Transverse colon (tissue), 4 donors: ENCODE results near the gene PCCA.

Experiments used
- CTCF ChIP-seq, 5 experiments: fragments of 200-600 bp in 3 of 5; fragments of 450-650 bp in 2 of 5; sonication (generic) in 3 of 5; IDR thresholded peaks; 1 replicate in 2 of 5; 2 replicates in 3 of 5; pipeline ENCODE4 v1.5.1; 2016 to 2017; ENCODE audit warnings: antibody characterized with exemption in 5 of 5, inconsistent platforms in 3 of 5, mild to moderate bottlenecking in 2 of 5, moderate library complexity in 1 of 5
- EP300 ChIP-seq: sonication (generic); formaldehyde crosslinking; IDR thresholded peaks from one replicate; pipeline ENCODE4 v1.6.1; 2017; ENCODE audit warnings: antibody characterized with exemption, low read depth
- POLR2A ChIP-seq: fragments of 450-650 bp; IDR thresholded peaks from one replicate; pipeline ENCODE4 v1.6.1; 2016; ENCODE audit warnings: antibody characterized with exemption, mild to moderate bottlenecking, moderate library complexity
- POLR2AphosphoS5 ChIP-seq, 3 donors: sonication (generic); formaldehyde crosslinking; IDR thresholded peaks; one replicate each; pipeline ENCODE4 v1.6.1; 2016; ENCODE audit warnings: antibody characterized with exemption in 3 of 3

GRCh38 chr13:100213576-100213975 lies 124.7 kb downstream of the PCCA start:
- TF ChIP-seq CTCF (IDR thresholded peaks at IDR 0.05) (no peak), EP300 (no peak), POLR2A (no peak), POLR2AphosphoS5 (IDR thresholded peaks at IDR 0.05) (no peak)
